Measurements from ENCODE around the gene TSGA10.

- TF ChIP-seq POLR2A (IDR thresholded peaks at IDR 0.05; ENCODE audit: low read depth, low read length), result no peak
- TF ChIP-seq POLR2AphosphoS5 (IDR thresholded peaks at IDR 0.05; ENCODE audit: low read depth, low read length), result no peak
- no peak for TF ChIP-seq TAF1 (IDR thresholded peaks at IDR 0.05; ENCODE audit: low read depth, low read length)
Observed at GRCh38 chr2:99169534-99169933, 14.8 kb upstream of the TSGA10 start.

Measured in GM12891 (cell line).